Mesodermal cell (in vitro differentiated cells): ENCODE data around the gene NEUROD4.

Experiments
- H3K27ac ChIP-seq: 2 replicates; pipeline ENCODE4 v1.7.0; 2013; ENCODE audit warnings: mild to moderate bottlenecking, low read depth, low read length, moderate library complexity; ENCODE audit not compliant: severe bottlenecking
- H3K36me3 ChIP-seq: 2 replicates; pipeline ENCODE4 v1.7.1; 2013; ENCODE audit warnings: mild to moderate bottlenecking, low read length, moderate library complexity; ENCODE audit not compliant: control insufficient read depth, insufficient read depth
- H3K4me1 ChIP-seq: one replicate; pipeline ENCODE4 v1.7.1; 2013; ENCODE audit warnings: mild to moderate bottlenecking, low read length; ENCODE audit not compliant: insufficient read depth, control insufficient read depth, poor library complexity, severe bottlenecking
- H3K4me3 ChIP-seq: 2 replicates; pipeline ENCODE4 v1.7.0; 2013; ENCODE audit warnings: low read length, control low read depth, mild to moderate bottlenecking; ENCODE audit not compliant: insufficient read depth, poor library complexity, severe bottlenecking; ENCODE audit errors: extremely low read depth
- H3K9me3 ChIP-seq: 2 replicates; pipeline ENCODE4 v1.7.1; 2013; ENCODE audit warnings: mild to moderate bottlenecking, low read length, moderate library complexity; ENCODE audit not compliant: control insufficient read depth
- WGBS, 2 experiments: methylation state at CpG; one replicate each; pipeline ENCODE4 v1.1.5; 2013; ENCODE audit warnings: missing lambda C conversion rate in 2 of 2; ENCODE audit not compliant: insufficient coverage in 2 of 2; 5-methylcytosine and 5-hydroxymethylcytosine counted together

Gene NEUROD4

GRCh38 chr12:55039395-55040354 is 19.9 kb downstream of the NEUROD4 start:
- H3K4me3 ChIP-seq, result no peak overlapping the region
- no peaks in the 10 kb centered on the region for H3K36me3 ChIP-seq
- H3K4me1 ChIP-seq, result no peaks in the 10 kb centered on the region
- no peaks in the 10 kb centered on the region for H3K9me3 ChIP-seq
- 78 to 83% methylated on average over 9 of the region's 10 CpGs for WGBS, 2 experiments
- H3K27ac ChIP-seq, result no peak overlapping the region

DNA sequence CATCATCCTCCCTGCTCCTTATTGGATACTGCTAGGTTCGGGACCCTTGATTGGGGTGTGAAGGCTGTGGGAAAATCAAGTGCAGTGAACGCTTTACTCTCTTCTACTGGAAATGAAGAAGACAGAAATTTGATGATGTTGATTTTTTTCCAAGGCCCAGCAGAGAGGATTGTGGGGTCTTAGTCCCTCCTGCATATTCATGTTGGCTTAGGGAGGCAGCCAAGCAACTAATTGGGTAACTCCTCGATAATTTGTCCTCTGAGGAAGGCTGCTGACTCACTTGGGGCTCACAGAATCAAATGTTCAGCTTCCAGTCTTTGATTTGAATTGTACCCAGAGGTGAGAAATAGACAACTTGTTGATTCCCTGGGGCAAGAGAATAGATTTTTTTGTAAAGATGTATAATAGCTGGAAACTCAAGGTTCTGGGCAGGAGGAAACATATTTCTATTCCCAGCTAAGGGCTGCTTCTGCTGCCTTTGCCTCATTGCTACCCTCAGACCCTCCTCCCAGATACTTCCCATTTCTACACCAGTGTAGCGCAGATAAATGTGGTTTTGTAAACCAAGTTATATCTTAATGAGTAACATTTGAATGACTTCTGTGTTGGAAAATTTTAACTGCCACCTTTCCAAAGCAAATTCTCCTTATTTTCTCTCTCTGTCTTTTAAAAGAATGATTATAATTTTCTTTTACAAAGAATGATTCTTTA is 21.7 kb downstream of the NEUROD4 start:
- no peak overlapping the region for H3K4me3 ChIP-seq
- WGBS, 2 experiments, result 86 to 92% methylated on average over 2 of the region's 4 CpGs

DNA sequence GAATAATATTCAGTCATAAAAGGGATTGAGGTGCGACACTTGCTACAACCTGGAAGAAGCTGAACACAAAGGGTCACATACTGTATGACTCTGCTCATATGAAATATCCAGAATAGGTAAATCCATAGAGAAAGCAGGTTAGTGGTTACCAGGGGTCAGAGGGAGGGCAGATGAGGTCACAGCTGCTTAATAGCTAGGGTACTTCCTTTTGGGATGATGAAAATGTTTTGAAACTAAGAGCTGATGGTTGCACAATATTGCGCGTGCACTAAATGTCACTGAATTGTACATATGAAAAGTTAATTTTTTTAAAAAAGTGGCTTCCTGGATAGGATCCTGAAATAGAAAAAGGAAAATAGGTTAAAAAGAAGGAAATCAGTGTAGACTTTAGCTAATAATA is 23.8 kb downstream of the NEUROD4 start:
- Histone ChIP-seq H3K9me3 (no peaks in the 10 kb centered on the region), H3K27ac (no peak overlapping the region), H3K4me3 (no peak overlapping the region), H3K4me1 (no peaks in the 10 kb centered on the region), H3K36me3 (no peaks in the 10 kb centered on the region)
- WGBS, 2 experiments, result 100% methylated on average over 2 of the region's 3 CpGs

More for the DNA sequence above, 21.7 kb downstream of the NEUROD4 start:
- no peaks in the 10 kb centered on the region for H3K36me3 ChIP-seq
- no peaks in the 10 kb centered on the region for H3K9me3 ChIP-seq
- no peak overlapping the region for H3K27ac ChIP-seq
- no peaks in the 10 kb centered on the region for H3K4me1 ChIP-seq

DNA sequence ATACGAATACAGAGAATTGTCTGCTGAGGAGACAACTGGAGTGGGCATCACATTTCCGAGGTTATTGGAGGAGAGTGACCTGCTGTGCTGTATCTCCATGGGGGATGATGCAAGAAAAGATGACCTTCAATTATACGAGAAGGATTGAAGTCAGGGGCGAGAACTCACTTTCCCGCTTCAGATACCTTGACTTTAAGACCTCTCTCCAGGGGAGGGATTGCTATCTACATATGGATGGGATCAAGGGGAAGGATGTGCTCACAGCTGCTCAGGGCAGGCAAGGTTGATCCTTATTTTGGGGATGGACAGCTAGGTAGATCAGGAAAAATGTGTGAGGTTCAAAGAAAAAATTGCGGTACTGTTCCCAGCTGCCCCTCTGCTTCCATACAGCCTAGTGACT is 24.4 kb downstream of the NEUROD4 start:
- H3K9me3 ChIP-seq, result no peaks in the 10 kb centered on the region
- H3K36me3 ChIP-seq, result no peaks in the 10 kb centered on the region
- 27 to 59% methylated on average over 3 to 5 of the region's 6 CpGs for WGBS, 2 experiments
- no peaks in the 10 kb centered on the region for H3K4me1 ChIP-seq
- H3K27ac ChIP-seq, result no peak overlapping the region
- H3K4me3 ChIP-seq, result no peak overlapping the region

DNA sequence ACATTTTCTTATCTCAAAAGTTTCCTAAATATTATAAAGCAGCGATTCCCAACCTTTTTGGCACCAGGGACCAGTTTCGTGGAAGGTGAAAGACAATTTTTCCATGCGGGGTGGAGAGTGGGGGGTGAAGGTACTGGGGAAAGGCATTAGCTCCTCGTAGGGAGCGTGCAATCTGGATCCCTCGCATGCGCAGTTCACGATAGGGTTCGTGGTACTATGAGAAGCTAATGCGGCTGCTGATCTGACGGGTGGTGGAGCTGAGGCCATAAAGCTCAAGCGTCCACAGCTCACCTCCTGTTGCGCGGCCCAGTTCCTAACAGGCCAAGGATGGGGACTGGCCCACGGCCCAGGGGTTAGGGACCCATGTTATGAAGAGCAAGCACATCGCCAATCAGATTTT is 29.9 kb downstream of the NEUROD4 start:
- Histone ChIP-seq H3K4me3 (no peak overlapping the region), H3K27ac (no peak overlapping the region), H3K4me1 (no peaks in the 10 kb centered on the region), H3K36me3 (no peaks in the 10 kb centered on the region), H3K9me3 (no peaks in the 10 kb centered on the region)
- 95 to 96% methylated on average over 14 to 15 of the region's 16 CpGs for WGBS, 2 experiments

DNA sequence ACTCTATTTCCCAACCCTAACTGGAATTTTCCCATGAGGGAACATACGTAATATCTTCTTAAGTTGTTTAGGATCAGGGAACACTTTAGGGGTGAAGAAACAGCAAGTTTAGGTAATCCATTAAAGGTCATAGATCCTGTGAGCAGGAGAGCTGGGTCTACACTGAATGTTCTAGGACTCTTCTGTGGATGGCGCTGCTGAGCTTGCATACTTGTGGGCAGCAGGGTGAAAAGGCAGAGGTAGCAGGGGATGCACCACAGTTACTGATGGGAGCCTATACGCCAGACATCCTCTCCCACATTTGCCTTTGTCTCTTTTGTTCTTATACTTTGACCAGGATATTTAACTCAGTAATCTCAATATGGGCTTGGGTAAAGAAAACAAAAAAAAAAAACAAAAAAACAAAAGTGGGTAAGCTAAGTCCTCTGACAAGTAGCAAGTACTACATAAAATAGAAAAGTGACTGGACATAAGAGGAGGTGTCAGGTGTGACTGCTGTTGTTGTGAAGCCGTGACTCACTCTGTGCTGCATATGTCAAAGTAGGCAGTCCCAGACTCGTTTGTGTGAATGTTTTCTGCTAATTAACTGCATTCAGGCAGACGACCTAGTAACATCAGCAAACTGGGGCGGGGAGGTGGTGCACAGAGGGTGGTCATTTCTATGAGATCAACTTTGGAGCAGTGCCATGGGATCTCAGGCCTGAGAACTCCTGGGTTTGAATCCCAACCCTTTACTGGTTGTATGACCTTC is 31.6 kb downstream of the NEUROD4 start:
- Histone ChIP-seq H3K4me1 (no peaks in the 10 kb centered on the region), H3K27ac (no peak overlapping the region), H3K4me3 (no peak overlapping the region), H3K9me3 (no peaks in the 10 kb centered on the region), H3K36me3 (no peaks in the 10 kb centered on the region)
- WGBS, 2 experiments, result 63 to 72% methylated on average over 3 of the region's 7 CpGs

- Histone ChIP-seq H3K9me3 (no peaks in the 10 kb centered on the region), H3K27ac (no peak overlapping the region), H3K4me3 (no peak overlapping the region), H3K36me3 (no peaks in the 10 kb centered on the region), H3K4me1 (no peaks in the 10 kb centered on the region)
- WGBS, 2 experiments, result 40 to 71% methylated on average over 1 of the region's 5 CpGs
Measured at GRCh38 chr12:55057481-55057880, 37.7 kb downstream of the NEUROD4 start.

GRCh38 chr12:55058082-55058481 is 38.3 kb downstream of the NEUROD4 start:
- WGBS, 2 experiments, result 83% methylated on average over 1 of the region's 1 CpG; no CpG with 5 or more reads in 1 of the 2 experiments
- no peaks in the 10 kb centered on the region for H3K36me3 ChIP-seq
- no peaks in the 10 kb centered on the region for H3K4me1 ChIP-seq
- no peak overlapping the region for H3K27ac ChIP-seq
- no peak overlapping the region for H3K4me3 ChIP-seq
- H3K9me3 ChIP-seq, result no peaks in the 10 kb centered on the region

DNA sequence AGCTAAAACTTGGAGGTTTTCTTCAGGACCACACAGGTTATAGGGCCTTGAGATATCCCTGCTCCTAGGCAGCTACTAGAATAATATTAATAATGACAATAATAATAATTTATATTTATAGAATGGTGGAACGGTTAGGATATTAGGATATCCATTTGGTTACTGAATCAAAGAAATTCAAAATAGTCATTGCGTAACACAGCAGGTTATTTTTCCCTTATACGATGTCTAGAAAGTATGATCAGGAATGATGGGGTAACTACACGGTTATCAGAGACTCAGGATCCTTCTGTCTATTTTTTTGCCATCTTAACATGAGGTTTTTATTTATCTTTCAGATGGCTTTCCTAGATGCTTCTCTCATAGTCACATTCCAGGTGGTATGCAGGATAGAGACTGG is 39.0 kb downstream of the NEUROD4 start:
- Histone ChIP-seq H3K9me3 (no peaks in the 10 kb centered on the region), H3K4me1 (no peaks in the 10 kb centered on the region), H3K27ac (no peak overlapping the region), H3K4me3 (no peak overlapping the region), H3K36me3 (no peaks in the 10 kb centered on the region)
- 100% methylated on average over 2 to 3 of the region's 4 CpGs for WGBS, 2 experiments

DNA sequence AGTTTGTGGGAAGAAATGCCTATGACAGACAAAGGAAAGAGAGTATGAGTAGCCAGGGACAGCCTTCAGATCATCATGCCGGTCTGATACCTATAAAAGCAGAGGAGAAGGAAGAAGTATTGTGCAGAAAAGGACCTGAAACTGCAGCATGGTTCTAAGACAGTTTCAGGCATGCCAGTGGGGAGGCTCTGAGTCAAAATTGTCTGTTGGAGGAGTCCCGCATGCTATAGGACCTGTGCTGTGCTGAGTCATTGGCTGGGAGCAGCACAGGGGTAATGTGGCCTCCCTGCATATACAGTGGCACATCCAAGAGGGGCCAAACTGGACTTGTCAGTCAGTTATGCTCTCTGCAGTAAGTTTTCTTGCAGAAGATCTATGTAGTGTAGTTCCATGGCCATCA is 40.7 kb downstream of the NEUROD4 start:
- no peaks in the 10 kb centered on the region for H3K36me3 ChIP-seq
- WGBS, 2 experiments, result 88 to 90% methylated on average over 1 to 2 of the region's 2 CpGs
- H3K9me3 ChIP-seq, result no peaks in the 10 kb centered on the region
- H3K27ac ChIP-seq, result no peak overlapping the region
- H3K4me1 ChIP-seq, result no peaks in the 10 kb centered on the region
- no peak overlapping the region for H3K4me3 ChIP-seq
